ENCODE results near the gene RIPOR3.
"Not testable (repeated sequence)": the region's sequence is repeated elsewhere in the genome, so short reads cannot be mapped to it uniquely, and the experiment has no call there.

Gene RIPOR3

DNA sequence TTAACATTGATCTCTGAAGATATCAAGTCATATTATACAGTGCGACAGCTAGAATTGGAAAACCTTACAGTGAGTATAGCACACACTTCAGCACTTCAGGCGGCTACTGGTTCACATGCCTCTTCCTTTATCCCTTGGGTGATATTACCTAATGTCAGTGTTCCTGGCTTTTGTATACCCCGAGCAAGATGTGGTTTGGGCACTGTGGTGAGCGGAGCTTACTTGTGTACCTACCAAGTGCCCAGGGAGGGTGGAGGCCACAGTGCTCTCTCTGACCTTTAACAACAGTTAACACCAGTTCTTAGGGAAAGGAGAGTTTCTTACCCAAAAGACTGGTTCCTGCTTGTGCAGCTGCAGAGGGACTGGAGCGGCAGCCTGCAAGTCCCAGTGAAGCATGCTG, 116.8 kb downstream of the RIPOR3 start:
- no peak for DNase-seq (ENCODE audit: low read depth)

DNA sequence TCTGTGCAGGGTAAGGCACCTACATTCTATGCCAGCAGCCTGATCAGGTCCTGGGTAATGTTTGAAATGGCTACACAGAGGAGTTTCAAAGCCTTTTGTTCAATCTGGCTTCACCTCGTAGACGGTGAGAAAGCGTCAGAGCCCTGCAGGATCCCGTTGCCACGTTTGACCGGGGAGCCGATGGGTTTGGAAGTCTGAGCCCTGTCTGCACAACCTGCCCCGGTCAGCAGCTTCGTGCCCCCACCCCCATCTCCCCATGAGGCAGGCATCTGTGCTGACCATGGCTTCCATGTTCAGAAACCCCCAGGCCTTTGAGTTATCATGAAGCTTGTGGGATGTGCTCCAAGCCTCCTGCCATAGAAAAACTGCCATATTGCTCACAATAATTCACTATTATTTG, 117.2 kb downstream of the RIPOR3 start:
- no peak for DNase-seq (ENCODE audit: low read depth)

DNA sequence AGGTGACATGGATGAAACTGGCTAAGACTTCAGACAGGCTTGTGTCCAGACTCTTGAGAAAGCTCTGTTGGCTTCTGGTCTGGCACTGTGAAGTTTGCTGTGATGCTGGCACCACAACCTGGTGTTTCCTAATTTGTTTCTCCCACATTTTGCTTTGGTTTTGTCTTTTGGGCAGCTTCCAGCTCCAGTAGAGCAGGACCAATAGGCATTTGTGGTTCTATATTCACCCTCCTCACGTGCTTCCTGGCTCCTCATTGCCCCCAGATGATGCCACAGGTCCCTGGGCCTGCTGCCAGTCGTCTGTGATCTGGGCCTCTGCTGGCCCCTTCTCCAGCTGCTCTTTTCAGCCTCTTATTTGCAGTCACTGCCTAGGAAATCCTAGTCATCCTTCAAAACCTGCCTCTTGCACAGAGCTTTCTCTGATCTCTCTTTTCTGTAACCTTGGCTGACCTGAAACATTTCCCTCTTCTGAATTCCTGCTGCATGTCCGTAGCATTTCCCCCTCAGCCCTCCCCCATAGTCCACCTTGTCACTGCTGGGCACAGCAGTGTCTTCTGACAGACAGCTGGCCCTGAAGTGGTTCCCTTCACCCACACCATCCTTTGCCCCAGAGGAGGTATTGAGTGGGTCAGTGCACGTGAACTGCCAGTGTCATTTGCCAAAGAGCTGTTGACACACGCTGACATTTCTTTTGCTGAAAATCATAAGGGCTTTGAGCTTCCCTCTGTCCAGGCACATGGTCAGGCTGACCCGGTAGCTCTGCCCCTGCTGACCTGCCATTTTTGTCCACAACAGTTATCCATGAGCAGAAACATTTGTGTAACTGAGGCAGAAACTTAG, 118.2 kb downstream of the RIPOR3 start:
- DNase-seq (ENCODE audit: low read depth): no peak

DNA sequence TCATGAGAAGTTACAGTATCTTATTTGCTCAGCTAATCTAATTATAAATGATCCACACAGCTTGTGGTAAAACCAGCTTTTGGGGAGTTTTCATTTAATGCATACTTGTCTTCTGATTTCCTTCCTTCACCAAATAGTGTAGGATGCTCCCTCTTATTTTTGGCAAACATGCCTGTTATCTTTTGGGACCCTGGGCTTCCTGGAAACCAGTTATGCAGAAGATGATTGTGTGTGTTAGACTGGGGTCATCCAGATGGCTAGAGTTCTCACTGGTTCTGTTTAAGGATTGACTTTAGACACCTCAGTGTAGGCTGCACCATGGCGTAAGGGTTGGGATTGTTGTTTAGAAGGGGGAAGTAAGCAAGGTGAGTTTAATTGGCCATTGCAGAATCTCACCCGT, 119.9 kb downstream of the RIPOR3 start:
- no peak for DNase-seq (ENCODE audit: low read depth)

DNA sequence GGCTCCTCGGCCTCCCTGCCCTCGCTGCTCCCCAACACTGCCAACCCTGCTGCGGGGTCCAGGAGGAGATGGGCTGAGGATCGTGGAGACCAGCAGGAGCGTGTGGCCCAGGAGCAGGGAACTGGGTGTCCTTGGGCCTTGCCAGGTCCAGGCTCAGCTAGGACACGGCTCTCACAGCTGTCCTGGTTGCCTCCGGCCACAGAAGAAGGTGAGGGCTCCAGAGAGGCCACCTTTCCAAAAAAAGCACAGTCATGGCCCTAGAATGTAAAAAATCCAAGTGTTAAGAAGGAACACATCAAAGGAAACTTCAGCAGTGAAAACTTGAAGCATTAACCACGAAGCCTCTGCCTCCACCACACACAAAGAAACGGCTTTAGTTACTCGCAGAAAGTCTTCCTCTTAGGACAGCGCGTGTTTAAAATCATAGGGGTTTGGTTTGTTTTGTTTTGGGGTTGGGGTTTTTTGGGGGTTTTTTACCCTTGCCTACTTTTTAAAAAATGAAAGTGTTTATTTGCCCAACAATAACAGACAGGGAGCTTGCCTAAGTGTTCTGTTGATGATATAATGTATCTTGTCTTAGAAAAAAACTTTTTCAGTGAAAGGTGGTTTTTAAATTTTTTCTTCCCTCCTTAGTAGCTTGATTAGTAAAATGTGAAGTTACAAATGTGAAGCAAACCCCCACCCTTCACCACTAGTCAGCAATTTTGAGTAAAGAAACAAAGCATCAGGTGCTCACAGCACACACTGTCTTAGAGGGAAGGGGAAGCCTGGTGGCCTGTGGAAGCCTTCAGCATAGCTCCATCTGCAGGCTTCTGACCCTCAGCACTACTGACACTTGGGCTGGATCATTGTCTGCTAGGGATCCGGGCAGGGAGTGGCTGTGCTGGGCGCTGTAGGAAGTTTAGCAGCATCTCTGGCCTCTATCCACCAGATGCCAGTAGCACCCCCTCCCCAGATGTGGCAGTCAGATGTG, 121.2 kb downstream of the RIPOR3 start:
- DNase-seq (ENCODE audit: low read depth): no peak

DNA sequence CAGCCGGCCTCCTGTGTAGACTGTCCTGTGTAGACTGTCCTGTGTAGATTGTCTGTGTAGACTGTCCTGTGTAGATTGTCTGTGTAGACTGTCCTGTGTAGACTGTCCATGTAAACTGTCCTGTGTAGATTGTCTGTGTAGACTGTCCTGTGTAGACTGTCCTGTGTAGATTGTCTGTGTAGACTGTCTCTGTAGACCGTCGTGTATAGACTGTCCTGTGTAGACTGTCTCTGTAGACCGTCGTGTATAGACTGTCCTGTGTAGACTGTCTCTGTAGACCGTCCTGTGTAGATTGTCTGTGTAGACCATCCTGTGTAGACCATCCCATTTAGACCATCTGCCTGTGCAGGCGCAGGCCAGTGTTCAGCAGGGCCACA, 121.9 kb downstream of the RIPOR3 start:
- DNase-seq (ENCODE audit: low read depth): not testable (repeated sequence)

DNA sequence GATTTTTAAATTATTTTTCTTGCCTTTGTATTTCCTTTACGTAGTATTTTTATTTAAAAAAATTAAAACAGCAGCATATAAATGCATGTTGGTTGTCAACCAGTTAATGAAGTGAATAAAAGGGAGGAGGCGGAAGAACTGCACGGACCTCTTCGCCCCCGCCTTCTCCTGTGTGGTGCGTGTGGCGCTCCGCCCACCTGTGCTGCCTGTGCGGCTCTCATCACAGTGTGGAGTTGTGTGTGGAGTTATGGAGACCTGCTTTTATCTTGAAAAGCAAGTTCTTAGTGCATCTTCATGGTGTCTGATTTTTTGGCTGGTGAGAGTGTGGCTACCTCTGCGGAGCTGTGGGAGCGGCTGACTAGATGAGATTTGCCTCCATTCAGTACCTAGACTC, 122.8 kb downstream of the RIPOR3 start:
- DNase-seq (ENCODE audit: low read depth): no peak

DNA sequence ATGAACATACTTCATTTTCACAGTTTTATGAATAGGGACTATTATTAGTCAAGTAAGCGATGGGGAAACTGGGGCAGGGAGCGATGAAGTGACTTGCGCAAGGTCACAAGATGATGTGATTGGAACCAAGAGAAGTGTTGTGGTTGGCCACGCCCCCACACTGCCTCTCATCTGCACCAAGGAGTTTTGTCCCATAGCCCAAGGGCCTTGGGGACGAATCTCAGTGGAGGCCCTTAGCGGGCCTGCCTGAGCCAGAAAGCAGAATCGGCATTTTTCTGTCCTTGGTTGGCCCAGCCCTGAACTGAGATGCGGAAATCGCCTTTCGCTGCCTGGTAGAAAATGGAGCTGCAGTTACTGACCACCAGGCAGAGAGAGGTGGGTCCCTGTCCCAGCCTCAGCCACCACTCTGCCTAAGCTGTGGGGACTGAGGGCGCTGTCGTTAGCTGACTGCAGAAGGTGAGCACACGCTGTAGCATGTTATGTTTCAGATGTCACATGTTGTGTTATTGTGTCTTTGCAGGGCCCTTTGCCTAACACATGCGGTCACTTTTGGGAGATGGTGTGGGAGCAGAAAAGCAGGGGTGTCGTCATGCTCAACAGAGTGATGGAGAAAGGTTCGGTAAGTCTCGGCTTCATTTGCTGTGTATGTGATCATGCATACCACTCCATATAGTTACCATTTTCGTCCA, 123.3 kb downstream of the RIPOR3 start:
- DNase-seq (ENCODE audit: low read depth): no peak

DNA sequence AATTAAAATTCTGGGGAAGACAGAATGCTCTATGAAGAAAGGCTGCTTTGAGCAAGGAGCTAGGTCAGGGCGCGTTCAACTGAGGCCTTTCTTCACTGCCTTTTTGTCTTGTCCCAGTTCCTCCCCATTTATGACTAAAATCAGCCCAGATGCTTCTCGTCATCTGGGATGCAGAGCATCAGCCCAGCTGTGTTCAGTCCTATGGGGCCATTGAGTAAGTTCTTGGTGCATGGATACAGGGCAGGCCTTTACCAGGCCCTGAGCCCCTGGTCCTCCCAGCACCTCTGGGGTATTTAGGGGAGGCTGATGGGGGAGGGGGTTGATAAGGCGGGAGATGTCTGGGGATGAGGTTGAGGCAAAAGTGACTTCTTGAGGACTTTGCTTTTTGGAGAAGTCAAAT, 125.5 kb downstream of the RIPOR3 start:
- DNase-seq (ENCODE audit: low read depth): no peak

DNA sequence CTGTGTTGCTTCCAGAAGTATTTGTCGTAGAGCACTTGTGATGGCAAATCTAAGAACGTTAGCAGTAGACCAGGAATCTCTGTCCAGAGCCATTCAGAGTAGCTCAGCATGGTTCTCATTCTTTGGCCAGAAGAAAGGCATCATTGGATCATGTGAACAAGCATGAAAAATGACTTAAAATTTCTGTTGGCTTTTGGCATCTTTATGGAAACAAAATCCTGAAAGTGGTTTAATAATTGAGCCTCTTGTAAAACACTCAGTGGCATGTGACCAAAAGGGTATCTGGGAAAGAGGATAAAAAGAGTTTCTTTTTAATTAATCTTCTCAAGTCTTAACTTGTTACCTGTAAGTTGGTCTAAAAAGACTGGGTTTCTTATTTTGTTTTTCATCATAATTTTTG, 126.0 kb downstream of the RIPOR3 start:
- no peak for DNase-seq (ENCODE audit: low read depth)

DNA sequence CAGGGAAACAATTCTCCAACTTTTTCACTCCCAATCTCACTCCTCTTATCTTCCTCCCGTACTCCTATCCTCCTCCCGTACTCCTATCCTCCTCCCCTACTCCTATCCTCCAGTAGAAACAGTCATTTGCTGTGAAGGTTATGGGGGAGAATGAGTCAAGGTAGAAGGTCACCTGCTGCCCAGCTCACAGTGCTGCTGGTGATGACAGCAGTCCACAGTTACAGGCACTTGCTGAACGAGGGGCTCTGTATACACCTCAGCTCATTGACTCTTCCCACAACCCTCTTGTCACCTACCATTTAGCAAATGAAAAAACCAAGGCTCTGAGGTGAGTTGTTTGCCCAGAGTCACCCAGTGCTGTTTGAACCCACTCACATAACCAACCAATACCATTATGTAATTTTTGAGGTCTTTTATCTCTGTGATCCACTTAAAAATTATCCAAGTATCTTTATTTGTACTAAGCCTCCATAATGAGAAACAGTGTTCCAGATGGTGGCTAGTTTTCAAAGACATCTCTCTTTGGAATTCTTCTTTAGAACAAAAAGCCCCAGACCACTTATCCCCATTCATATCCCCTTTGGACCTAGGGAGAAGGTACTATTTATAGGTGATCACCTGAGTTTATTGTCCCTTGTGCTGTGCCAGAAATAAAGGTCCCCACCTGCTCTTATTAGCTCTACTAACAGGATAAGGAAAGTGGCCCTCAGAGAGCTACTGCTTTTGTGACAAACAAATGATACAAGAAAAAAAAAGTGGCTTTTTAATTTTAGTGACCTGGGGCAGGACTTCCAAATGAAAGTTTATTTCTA, 128.0 kb downstream of the RIPOR3 start:
- no peak for DNase-seq (ENCODE audit: low read depth)

DNA sequence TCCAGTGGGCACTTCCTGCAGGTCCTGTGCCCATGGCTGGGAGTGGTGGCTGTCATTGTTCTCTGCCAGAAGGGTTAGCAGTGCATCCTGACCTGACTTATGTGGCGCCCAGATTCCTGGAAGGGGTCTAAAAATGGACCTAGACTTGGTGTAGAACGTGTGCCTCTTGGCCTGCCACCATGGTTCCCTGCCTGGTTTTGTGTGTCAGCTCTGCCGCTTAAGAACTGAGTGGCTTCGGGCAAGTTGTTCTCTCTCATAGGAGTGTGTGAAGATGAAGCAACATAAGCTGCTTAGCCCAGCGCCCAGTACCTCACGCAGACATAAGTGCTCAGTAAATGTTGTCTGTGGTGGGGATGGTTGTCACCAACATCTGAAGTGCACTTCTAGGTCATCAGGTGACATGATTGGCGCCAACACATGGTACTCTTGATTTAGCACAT, 129.1 kb downstream of the RIPOR3 start:
- DNase-seq (ENCODE audit: low read depth): no peak

DNA sequence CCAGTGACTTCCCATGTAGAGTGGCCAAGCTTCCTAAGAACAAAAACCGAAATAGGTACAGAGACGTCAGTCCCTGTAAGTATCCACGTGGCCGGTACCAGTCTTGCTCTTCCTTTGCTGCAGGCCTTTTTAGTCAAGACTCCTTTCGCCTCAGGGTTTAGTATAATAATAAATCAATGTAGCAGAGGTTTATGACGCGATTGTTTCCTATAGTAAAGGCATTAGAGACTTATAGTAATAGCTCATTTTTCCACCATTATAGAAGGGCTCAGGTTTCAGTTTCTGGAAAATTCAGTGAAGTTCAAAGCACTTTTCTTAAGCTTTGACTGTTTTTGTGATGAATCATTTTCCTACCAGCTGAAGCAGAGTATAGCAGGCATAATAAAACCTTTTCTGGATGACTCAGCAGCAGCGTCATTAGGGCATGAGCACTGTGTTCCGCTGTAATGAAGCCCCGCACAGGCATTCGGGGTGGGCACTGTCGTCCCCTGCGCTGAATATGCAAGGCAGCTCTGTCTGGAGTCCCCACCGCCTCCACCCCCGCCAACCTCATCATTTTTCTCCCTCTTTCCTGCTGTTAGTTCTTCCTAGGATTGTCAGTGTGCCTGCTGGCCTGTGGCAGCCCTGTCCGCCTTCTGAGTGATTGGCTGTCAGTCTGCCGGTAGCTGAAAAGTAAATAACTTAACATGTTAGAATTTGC, 129.8 kb downstream of the RIPOR3 start:
- DNase-seq (ENCODE audit: low read depth): no peak

DNA sequence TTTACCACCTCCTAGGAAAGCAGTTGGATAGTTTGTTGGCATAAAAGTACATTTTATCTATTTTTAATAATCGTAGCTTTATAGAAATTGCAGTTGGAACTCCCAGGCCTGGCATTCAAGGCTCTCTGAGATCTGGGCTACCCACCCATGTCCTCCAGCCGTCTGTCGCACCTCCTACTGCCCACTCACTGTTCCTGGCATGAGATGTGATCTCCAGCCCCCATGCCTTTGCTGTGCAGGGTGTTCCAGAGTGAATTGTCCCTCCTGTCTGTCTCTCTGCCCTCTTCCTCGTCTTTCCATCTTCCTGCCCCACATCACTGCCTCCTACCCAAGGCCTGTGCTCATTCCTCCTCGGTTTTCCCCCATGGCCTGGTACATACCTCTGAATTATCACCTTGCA, 130.5 kb downstream of the RIPOR3 start:
- no peak for DNase-seq (ENCODE audit: low read depth)

DNA sequence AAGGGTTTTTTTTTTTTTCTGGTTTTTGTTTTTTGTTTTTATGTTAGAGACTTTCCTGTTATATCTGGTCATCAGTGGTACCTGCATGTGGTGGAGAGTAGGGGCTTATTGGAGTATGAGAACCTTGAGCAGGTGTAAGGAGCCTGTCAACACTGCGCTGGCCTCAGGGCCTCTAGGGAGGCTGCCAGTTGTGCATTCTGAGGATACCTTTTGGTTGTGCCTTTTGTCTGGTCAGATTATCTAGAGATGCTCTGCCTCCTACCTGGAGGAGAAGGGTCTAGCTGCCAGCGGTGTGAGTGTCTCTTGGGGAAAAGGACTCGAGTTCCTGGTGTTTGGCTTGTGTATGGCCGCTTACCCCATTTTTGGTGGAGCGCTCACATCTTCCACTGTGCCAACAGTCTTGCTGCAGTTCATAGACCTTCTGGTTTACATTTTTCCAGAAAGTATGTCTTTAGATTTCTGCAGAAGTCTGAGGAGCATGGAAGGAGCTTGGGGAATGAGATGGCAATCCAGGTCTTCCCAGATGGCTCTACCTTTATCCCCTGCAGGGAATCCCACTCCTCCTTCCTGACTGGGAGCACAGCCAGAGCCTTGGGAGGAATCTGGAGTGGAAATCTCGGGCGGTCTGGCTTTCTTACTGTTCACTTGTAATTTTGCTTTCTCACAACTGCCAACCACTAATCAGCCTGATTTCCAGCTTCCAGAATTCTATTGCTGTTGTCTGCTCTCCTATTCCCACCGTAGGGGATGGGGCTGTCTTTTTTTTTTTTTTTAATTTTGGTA, 131.3 kb downstream of the RIPOR3 start:
- no peak for DNase-seq (ENCODE audit: low read depth)

DNA sequence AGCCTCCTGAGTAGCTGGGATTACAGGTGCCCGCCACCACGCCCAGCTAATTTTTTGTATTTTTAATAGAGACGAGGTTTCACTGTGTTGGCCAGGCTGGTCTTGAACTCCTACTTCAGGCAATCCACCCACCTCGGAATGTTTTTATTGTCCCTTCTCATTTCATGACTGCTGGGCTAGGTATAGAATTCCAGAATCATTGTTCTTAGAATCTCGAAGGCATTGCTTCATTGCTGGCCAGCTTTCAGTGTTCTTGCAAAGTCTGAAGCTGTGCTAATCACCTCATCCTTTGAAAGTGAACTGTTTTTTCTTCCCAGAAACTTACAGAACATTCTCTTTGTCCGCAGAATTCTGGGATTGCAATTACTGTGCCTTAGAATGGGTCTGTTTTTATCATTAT, 132.2 kb downstream of the RIPOR3 start:
- DNase-seq (ENCODE audit: low read depth): no peak

DNA sequence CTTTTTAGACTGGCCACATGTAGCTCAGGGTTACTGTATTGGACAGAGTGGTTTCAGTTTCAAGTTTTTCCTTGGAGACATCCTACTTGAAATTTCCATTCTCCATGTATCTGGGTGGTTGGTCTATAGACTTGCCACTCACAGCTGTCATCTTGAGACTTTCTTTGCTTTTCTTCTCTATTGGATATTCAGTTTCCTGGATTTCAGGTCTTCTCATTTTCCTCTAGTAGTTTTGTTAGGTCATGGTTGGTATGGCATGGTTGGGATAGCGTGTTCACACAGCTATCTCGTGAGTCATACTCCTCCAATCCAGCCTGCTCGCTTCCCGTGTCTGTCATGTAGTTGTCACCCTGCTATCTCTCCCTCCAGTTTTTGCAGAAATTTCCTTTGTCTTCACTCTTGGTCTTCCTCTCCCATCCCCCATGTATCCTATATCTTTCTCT, 132.8 kb downstream of the RIPOR3 start:
- DNase-seq (ENCODE audit: low read depth): no peak

DNA sequence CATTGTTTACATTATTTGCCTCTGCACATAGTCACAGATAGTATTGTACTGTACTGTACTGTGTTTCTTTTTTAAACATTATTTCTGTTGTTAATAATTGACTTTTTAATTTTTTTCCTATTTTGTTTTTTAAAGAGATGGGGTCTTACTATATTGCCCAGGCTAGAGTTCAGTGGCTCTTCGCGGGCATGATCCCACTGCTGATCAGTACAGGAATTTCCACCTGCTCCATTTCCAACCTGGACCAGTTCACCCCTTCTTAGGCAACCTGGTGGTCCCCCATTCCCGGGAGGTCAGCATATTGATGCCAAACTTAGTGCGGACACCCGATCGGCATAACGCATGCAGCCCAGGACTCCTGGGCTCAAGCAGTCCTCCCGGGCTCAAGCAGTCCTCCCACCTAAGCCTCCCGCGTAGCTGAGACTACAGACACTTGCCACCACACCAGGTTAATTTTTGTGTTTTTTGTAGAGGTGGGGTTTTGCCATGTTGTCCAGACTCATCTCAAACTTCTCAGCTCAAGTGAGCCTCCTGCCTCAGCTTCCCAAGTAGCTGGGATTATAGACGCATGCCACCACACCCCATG, 133.7 kb downstream of the RIPOR3 start:
- DNase-seq (ENCODE audit: low read depth): no peak

DNA sequence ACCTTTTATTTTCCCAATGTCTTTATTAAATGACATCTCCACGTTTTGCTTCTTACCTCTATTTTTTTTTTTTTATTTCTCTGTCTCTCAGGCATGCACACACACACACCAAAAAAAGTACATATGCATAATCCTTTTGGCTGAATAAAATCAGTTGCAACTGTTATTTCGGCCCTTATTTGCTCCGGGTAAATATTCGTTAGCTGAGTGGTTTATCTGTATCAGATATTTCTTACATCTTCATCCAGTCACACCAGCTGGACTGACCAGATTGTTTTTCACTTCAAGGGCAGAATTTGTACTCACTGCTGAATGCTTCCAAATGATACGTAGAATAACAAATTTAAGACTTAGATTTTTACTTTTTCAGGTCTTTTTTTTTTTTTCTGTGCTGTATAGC, 135.7 kb downstream of the RIPOR3 start:
- no peak for DNase-seq (ENCODE audit: low read depth)
